GM18873 (cell line): Measurements from ENCODE around the gene SCN2A.
A peak's percentile ranks its signal among the peaks of the same experiment; 100 is the strongest.
"Not testable (repeated sequence)": the region's sequence is repeated elsewhere in the genome, so short reads cannot be mapped to it uniquely, and the experiment has no call there.

Experiments used
- ATAC-seq: cut with Tn5 transposase; IDR thresholded peaks from one replicate; pipeline ENCODE4 v1.9.1; 2021; ENCODE audit warnings: mild to moderate bottlenecking, moderate library complexity, moderate number of reproducible peaks; ENCODE audit not compliant: unreplicated experiment, low FRiP score

The SCN2A gene

GRCh38 chr2:165307317-165307716 is 68.1 kb downstream of the SCN2A start:
- ATAC-seq: no peak

DNA sequence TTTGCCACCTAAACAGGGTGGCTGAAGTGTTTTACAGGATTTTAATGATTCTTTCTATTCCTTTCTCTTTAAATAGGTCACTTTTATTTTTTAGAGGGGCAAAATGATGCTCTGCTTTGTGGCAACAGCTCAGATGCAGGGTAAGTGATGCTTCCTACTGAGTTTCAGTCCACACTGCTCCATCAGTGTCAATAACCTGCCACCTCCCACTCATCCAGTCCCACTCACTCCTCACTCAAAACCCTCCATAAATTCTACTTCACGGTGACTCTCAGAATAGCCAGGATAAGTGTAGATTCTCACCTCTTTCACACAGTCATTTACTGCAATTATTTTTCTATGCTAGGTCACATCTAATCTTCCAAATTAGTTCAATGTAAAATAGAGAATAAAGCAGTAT is 72.7 kb downstream of the SCN2A start:
- no peak for ATAC-seq

GRCh38 chr2:165312999-165313398 is 73.8 kb downstream of the SCN2A start:
- ATAC-seq: no peak

DNA sequence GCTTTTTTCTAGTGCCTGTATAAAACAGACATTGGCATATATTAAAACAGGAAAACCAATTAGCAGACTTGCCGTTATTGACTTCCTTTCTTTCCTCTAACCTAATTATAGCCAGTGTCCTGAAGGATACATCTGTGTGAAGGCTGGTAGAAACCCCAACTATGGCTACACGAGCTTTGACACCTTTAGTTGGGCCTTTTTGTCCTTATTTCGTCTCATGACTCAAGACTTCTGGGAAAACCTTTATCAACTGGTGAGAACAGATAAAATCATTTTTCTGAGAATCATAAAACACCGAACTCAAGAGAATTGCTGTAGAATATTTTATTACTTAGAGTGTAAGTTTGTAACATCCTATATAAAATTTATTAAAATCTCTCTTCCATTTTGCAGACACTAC is 74.3 kb downstream of the SCN2A start:
- ATAC-seq: no peak

GRCh38 chr2:165328272-165328671 is 89.1 kb downstream of the SCN2A start:
- no peak for ATAC-seq

- not testable (repeated sequence) for ATAC-seq
These were observed 105.1 kb downstream of the SCN2A start for GRCh38 chr2:165344276-165344675.

DNA sequence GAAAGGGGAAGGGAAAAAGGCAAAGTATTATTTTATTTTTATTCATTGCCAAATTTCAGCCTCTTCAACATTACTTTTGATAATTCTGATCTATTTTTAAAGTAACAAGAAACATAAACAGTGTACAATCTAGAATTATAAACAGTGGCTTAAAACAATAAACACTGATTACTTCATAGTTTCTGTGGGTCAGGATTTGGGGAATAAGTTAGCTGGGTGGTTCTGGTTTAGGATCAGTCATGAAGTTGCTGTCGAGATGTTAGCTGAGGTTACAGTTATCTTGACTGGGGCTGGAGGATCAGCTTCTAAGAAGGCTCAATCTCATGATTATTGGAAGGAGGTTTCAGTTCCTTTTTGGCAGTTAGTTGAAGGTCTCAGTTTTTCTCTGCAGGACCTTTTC is 109.2 kb downstream of the SCN2A start:
- no peak for ATAC-seq

DNA sequence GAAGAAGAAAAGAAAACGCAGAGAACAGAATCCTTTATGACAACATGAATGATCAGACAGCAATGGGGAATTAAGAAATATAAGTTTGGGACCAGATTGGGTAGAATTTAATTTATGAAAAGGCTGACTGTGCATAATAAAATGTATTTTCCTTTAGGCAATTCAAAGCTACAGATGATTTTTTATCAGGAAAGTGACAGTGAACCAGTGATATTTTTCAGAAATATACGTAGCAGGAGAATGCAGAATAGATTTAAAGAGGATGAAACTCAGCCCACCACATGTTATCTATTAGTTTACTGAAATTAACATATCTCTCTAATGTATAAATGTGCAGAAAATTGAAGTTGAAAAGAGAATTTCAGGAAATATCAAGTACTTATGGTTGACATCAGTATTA is 110.0 kb downstream of the SCN2A start:
- no peak for ATAC-seq

DNA sequence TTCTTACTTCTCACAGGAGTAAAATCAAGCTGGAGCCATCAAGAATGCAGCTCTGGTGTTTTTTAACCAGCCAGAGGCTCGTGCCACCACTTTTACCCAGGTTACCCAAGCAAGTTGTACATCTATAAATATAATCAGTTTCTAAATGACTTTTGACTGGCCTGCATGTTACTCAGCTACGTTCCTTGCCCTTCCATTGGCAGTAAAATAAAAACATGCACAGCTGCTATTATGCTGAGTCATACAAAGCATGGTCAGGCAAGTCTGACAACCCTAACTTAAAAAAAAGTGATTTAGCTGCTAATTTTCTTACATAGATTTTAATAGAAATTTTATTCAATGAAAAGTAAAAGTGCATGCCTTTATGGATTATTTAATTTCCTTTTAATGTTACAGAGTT is 118.5 kb downstream of the SCN2A start:
- ATAC-seq: peak; percentile 89

GRCh38 chr2:165361514-165361913 is 122.3 kb downstream of the SCN2A start:
- ATAC-seq: no peak

- ATAC-seq: no peak
These were observed 130.1 kb downstream of the SCN2A start for GRCh38 chr2:165369131-165369897.

GRCh38 chr2:165369898-165370296 is 130.7 kb downstream of the SCN2A start:
- ATAC-seq: no peak

DNA sequence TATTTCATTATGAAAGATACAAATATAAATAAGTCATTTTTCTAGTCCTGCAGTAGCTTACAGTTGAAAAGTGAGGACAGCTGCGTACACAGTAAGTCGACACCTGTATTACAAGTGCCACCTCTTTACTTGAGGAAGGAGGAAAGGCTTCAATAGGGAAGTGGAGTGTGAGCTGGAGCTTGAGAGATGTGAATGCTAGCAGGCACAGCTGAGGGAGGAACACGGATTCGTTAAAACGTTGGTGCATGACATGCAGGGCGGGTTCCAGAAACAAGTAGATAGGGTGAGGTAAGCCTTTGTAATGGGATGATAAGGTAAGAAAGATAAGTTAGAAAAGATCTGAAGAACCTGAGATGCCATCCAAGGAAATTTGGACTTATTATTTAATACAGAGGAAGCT is 132.1 kb downstream of the SCN2A start:
- ATAC-seq: no peak

DNA sequence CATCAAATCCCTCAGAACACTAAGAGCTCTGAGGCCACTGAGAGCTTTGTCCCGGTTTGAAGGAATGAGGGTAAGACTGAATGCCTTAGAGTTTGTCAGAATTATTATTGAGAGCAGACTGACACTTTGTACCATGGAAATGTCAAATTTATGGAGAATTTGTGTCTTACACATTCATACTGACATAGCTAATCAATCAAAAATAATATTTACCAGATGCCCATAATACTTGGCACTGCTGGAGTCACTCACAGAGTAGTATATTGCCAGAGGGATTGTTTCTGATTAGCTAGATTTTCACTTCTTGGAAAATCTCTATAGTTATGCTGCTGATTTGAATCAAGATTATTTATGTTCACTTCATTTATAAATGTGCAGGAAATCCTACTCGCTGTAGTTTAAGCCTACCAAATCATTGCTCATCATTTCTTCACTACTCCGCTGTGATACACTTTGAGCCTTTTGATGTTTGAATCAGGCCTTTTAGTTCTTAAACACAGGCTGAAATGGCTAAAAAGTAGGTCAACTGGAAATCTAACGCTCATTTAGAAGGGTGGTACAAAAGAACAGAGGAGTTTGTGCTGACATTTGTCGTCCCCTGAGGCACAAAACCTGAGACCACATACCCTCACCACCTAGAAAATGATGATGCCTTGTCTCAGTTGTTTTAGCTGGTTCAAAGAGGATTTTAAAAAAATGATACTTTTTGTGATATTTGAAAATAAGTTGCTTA is 134.2 kb downstream of the SCN2A start:
- ATAC-seq: no peak

DNA sequence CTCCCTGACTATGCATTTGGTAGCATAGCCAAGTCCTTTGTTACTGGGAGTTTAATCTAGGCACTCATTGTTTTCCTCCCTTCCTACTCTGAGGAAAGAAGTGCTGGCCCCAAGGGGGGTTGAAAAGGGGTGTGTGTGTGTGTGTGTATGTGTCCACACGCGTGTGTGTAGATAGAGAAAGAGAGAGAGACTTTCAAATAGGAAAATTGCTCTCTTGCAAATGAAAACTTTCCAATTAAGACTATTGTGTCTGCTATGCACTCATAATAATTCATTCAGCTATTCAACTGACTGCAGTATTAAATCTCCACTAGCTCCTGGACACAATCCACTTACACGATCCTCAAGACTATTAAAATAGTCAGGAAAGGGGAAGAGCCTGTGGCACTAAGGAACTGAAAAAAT is 137.4 kb downstream of the SCN2A start:
- ATAC-seq: no peak

- no peak for ATAC-seq
These were observed 143.1 kb downstream of the SCN2A start for GRCh38 chr2:165382362-165382761.

DNA sequence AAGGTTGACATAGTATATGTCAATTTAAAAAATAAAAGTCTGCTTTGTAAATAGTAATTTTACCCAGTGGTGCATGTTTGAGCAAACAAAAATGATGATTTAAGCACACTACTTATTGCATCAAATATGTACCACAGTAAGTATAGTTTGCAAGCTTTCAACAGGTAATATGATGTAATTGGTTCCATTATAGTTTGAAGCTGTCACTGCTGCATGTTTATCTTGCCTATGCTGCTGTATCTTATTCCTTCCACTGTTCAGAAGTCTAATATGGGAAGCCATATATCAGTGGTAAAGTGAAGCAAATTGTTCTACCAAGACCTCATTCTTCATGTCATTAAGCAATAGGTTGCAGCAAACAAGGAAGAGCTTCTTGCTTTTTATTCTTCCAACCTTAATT is 151.7 kb downstream of the SCN2A start:
- no peak for ATAC-seq

DNA sequence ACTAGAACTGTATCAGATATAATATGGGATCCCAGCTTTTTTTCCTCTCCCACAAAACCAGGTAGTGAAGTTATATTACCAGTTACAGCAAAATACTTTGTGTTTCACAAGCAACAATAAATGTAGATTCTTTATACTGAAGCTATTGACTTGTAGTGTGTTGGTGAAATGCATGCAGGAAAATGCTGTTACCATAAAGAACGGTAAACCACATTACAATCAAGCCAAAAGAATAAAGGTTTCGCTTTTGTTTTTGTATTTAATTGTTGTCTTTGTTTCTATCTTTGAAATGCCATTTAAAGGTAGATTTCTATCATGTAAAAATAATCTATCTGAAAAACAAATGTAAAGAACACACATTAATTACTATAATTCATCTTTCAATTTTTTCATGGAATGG is 152.6 kb downstream of the SCN2A start:
- no peak for ATAC-seq

DNA sequence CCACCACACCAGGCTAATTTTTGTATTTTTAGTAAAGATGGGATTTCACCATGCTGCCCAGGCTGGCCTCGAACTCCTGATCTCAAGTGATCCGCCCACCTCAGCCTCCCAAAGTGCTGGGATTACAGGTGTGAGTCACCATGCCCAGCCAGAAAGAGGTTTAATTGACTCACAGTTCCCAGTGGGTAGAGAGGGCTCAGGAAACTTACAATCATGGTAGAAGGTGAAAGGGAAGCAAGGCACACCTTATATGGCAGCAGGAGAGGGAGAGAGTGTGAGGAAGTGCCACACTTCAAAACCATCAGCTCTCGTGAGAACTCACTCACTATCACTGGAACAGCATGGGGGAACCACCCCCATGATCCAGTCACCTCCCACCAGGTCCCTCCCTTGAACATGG is 159.4 kb downstream of the SCN2A start:
- not testable (repeated sequence) for ATAC-seq

DNA sequence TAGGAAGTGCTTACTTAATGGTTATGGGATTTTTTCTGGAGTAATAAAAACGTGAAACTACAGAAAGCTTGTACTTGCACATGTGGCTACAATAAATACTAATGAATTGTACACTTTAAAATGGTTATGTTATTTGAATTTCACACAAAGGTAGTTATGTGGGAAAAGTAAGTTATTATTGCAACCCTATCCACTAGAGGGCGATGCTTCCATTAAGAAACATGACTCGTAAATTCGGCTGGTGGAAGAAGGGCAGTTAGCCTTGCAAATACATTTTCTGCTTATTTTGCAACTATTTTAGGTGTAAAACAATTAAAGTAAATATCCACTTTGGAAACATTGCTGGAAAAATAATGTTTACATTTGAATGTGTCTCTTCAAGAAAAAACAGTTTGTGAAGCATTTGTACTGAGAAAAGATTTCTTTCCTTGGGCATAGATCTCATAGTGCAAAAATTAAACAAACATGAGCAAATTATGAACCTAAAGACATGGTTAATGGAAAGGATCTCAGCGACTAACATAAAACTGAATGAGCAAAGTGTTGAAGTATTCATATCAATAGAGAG is 162.2 kb downstream of the SCN2A start:
- no peak for ATAC-seq

DNA sequence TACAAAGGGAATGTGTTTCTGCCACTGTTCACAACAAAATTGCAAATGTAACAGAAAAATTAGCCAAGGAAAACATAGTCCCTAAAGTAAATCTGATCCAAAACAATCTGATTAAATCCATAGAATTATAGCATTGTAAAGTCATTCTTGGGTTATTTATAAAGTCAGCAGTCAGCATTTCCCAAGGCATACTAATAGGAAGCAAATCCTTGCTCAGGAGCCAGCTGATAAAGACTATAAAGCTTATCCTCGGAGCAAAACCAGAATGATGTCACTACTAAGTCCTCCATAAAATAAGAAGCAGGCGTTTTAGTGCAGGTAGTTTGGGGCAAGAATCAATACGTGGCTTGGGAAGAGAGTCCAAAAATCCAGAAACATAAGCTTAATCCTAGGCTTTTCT is 162.9 kb downstream of the SCN2A start:
- no peak for ATAC-seq

GRCh38 chr2:165406173-165406572 is 167.0 kb downstream of the SCN2A start:
- no peak for ATAC-seq
